ENCODE results near the gene THADA.

Gene THADA

DNA sequence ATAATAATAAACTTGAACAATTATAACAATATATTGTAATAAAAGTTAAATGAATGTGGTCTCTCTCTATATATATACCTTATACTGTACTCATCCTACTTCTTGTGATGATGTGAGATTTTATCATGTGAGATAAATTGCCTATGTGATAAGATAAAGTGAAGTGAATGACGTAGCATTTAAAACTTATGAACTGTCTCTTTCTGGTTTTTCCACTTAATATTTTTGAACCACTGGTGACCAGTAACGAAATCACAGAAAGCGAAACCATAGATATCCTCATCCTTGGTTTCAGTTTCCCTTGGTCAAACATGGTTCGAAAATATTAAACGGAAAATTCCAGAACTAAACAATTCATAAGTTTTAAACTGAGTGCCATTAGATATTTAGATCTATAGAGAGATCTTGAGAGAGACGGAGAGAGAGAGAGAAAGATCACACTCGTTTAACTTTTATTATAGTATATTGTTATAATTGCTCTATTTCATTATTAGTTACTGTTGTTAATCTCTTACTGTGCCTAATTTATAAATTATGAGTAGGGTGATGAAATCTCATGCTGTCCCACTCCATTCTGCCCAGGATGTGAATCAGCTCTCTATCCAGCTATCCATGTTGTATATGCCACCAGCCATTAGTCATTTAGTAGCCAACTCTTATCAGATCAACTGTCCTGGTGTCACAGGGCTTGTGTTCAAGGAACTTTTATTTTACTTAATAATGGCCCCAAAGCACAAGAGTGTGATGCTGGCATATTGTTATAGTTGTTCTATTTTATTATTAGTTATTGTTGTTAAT is 156.8 kb downstream of the THADA start:
- no peak for DNase-seq (ENCODE audit: low spot score)
- TF ChIP-seq, protein P1, sequence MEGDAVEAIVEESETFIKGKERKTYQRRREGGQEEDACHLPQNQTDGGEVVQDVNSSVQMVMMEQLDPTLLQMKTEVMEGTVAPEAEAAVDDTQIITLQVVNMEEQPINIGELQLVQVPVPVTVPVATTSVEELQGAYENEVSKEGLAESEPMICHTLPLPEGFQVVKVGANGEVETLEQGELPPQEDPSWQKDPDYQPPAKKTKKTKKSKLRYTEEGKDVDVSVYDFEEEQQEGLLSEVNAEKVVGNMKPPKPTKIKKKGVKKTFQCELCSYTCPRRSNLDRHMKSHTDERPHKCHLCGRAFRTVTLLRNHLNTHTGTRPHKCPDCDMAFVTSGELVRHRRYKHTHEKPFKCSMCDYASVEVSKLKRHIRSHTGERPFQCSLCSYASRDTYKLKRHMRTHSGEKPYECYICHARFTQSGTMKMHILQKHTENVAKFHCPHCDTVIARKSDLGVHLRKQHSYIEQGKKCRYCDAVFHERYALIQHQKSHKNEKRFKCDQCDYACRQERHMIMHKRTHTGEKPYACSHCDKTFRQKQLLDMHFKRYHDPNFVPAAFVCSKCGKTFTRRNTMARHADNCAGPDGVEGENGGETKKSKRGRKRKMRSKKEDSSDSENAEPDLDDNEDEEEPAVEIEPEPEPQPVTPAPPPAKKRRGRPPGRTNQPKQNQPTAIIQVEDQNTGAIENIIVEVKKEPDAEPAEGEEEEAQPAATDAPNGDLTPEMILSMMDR (IDR thresholded peaks at IDR 0.05; ENCODE audit: extremely low read depth, missing control alignments): no peak

DNA sequence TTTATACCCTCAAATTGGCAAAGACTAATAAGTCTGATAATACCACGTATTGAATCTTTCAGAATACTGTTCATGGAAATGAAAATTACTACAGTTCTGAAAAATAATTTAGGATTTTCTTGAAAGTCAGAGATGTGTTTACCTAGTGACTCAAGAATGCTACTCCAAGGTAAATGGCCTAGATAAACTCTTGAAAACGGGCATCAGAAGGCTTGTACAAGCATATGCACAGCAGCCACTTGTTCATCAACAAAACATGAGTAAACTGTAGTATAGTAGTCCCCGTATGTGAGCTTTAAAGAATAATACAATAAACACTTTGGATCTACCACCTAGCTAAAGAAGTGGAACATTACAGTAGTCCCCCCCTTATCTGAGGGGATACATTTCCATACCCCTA is 157.5 kb downstream of the THADA start:
- no peak for DNase-seq (ENCODE audit: low spot score)
- TF ChIP-seq, protein P1 (IDR thresholded peaks at IDR 0.05; ENCODE audit: extremely low read depth, missing control alignments): no peak

DNA sequence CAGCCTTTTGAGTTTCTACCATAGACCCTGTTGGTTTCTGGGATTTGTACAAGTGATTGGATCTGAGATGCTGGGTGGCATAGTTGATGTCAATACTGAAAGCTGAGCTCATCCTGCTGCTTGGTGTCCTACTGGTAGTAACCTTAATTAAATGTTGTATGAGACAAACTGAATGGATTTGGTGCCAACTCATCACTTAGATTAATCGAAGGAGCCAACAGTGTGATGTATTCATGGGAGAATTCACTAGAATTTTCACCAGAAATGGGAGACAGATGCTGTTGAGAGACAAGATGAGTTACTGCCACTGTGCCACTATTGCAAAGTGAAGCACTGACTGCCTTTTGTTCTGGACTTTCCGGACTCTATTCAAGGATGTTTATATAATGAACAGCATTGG is 158.5 kb downstream of the THADA start:
- DNase-seq (ENCODE audit: low spot score): no peak
- TF ChIP-seq, protein P1 (IDR thresholded peaks at IDR 0.05; ENCODE audit: extremely low read depth, missing control alignments): no peak

DNA sequence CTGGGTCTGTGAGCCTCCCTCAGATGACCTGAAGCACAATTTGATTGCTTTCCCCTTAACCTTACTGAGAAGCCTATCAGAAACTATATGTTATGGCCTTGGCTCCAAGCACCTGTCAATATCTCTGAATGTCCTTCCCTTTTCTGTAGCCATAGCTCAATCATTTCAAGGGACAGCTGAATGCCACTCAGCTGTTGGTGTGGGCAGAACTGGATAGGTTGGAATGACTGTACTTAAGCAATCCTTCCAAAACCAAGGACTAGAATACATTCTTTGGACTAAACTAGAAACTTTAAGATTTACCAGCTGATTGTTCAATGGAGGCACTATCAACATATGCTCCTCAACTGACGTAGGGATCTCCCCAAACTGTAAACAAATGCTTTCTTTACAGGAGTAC is 159.4 kb downstream of the THADA start:
- TF ChIP-seq, protein P1 (IDR thresholded peaks at IDR 0.05; ENCODE audit: extremely low read depth, missing control alignments): no peak
- no peak for DNase-seq (ENCODE audit: low spot score)

DNA sequence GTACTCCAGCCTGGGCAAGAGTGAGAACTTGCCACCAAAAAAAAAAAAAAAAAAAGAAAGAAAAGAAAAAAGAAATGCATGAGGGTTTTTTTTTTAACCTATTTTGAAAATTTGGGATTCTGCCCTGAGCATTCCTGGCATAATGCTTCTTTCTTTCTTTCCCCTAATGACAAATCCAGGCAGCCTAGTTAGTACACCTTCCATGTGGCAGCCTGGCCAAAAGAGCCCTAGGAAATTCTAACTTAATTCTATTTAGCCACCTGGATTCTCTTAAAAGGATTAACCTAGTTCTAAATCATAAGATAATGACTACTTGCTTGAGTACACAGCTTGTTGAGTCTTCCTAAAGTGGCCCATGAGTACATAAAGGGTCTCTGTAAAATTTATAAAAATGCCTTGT is 160.1 kb downstream of the THADA start:
- TF ChIP-seq, protein P1 (IDR thresholded peaks at IDR 0.05; ENCODE audit: extremely low read depth, missing control alignments): no peak
- no peak for DNase-seq (ENCODE audit: low spot score)

DNA sequence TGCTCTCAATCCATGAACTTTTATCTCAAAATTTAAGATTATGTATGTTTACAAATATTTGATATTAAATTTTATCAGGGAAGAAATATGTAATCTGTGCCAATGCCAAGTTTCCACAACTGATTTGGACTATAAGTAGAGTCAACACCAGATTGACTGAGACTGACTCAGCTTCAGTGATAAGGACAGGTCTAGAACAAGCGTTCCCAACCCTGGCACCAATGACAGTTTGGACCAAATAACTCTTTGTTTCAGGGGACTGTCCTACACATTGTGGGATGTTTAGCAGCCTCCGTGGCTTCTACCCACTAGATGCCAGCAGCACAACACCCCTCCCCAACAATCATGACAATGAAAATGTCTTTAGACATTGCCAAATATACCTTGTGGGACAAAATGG is 165.3 kb downstream of the THADA start:
- TF ChIP-seq, protein P1 (IDR thresholded peaks at IDR 0.05; ENCODE audit: extremely low read depth, missing control alignments): no peak
- no peak for DNase-seq (ENCODE audit: low spot score)

DNA sequence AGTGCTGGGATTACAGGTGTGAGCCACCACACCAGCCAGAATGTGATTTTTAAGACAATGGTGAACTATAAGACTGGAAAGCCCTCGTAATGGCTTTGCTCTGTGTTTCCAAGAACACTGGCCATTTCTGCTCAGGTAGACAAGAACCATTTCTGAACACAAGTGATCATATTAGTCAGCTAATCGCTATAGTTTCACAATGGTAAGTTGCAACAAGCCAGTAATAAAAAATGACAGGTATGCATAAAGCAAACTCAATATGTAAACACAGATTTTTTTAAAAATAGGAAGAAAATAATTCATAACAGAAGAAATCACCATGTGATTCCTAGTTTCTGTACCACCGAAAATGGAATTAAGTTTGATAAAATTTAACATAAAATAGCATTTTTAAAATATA is 166.5 kb downstream of the THADA start:
- DNase-seq (ENCODE audit: low spot score): no peak
- TF ChIP-seq, protein P1 (IDR thresholded peaks at IDR 0.05; ENCODE audit: extremely low read depth, missing control alignments): no peak
